ENCODE measurements around the gene UBTD1.
"Not testable (repeated sequence)": the region's sequence is repeated elsewhere in the genome, so short reads cannot be mapped to it uniquely, and the experiment has no call there.

UBTD1 gene

DNA sequence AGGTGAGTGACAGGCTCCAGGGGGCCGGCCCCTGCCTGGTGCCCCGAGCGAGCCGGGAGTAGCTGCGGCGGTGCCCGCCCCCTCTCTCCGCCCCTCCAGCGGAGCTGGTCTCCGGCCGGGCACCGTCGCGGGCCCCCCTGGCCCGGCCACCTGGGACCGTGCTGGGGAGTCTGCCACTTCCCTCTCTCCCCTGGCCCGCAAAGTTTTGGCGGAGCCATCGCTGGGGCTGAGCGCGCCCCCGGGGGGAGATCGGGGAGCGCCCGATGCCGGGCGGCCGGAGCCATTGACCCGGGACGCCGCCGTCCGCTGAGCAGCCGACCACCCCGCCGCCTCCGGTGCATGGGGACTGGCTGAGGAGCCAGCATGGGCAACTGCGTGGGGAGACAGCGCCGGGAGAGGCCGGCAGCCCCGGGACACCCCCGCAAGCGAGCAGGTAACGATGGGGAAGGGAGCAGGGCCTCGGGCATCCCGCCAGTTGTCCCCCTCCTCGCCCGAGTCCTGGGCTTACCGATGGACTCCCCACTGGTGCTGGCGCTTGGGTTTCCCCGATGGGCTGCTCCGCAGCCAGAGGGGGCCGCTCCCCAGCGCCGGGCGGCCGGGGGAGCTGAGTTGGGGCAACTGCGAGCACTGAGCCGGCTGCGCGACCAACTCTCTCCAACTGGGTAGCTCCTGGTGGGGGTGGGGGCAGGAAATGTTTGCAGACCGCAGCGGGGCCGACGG is at the start of gene UBTD1:
TSS of gene UBTD1 (plus strand) at position 84 of the 720 bp plus-strand sequence. CDS start at position 364, 280 bp downstream.
- DNase-seq: no peak

DNA sequence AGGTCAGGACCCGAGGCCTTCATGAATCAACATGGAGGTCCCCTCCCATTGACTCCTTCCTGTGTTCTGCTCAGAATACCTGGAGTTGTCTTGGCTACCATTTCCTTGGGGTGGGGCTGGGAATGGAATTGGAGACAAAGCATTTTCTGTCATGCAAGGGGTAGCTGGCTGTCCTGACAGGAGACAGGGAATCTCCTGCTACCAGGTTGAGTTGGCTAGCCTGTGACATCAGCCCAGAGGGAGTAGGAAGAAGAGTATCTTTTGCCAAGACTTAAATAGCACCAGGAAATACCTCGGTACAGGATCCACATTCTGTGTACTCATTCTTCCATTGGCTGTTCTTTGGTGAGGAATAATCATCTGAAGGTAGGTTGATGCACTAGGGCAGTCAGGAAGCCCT is 47.9 kb upstream of the UBTD1 start:
- DNase-seq: no peak

DNA sequence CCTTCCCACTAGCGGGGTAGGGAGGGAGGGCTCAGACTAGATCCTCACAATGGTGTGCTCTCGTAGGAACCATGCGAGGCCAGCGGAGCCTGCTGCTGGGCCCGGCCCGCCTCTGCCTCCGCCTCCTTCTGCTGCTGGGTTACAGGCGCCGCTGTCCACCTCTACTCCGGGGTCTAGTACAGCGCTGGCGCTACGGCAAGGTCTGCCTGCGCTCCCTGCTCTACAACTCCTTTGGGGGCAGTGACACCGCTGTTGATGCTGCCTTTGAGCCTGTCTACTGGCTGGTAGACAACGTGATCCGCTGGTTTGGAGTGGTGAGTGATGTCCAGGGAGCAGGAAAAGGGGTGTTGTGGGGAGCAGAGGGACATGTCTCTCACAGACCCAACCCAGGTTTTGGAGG is 47.1 kb upstream of the UBTD1 start:
- DNase-seq: no peak

- DNase-seq: no peak
Observed at GRCh38 chr10:97452352-97452751, 46.4 kb upstream of the UBTD1 start.

GRCh38 chr10:97454330-97455036 is 44.2 kb upstream of the UBTD1 start:
- no peak for DNase-seq

GRCh38 chr10:97456034-97456685 is 42.6 kb upstream of the UBTD1 start:
- no peak for DNase-seq

GRCh38 chr10:97456686-97457065 is 42.0 kb upstream of the UBTD1 start:
- no peak for DNase-seq

GRCh38 chr10:97459111-97459510 is 39.6 kb upstream of the UBTD1 start:
- DNase-seq: no peak

DNA sequence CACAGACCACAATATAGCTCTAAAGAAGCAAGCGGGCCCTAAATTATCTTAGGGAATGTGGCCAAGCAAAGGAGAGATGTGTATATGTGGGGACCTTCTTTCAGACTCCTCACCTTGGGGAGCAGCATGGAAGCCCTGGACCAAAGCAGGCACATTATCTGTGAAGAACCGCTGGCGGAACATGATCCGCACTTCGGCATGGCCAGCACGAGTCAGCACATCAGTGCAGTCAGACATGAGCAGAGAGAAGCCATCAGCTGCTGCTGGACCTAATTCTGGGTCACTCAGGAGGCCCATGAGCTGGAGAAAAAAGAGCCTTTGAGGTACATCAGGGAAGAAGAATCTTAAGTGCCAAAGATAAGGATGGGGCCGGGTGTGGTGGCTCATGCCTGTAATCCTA is 38.8 kb upstream of the UBTD1 start:
- DNase-seq: no peak

- no peak for DNase-seq
Observed at GRCh38 chr10:97462309-97462708, 36.4 kb upstream of the UBTD1 start.

DNA sequence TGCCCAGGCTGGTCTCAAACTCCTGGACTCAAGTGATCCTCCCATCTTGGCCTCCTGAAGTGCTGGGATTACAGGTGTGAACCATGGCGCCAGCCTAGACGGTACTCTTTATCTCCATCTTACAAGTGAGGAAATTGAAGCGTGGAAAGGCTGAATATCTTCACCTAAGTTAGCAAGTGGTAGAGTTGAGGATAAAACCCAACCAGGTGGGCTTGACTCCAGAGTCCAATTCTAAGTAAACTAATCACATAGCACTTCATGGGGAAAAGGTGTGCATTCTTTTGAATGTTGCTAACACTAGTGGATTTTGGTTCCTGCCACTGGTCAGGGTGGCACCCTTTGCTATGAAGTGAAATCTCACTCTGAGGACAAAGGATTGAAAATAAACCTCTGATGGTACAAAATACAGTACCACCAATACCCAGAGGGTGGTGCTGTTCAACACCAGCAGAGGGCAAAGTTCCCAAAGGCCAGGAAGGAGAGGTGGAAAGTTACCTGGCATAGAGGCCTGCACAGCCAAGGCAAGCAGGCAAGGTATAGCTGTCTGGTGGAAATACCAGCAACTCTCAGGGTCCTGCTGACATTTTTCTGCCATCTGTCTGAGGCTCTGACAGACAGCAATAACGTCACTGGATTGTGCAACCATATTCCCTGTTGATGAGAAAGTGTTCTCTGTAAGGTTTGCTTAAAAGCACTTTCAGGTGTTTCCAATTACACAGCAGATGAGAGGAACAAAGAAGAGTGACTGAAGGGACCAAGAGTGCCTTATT is 35.2 kb upstream of the UBTD1 start:
- peak; percentile 49 for DNase-seq

- no peak for DNase-seq
Observed at GRCh38 chr10:97464226-97464625, 34.5 kb upstream of the UBTD1 start.

GRCh38 chr10:97465982-97466381 is 32.7 kb upstream of the UBTD1 start:
- DNase-seq: no peak

GRCh38 chr10:97466755-97467154 is 32.0 kb upstream of the UBTD1 start:
- no peak for DNase-seq

DNA sequence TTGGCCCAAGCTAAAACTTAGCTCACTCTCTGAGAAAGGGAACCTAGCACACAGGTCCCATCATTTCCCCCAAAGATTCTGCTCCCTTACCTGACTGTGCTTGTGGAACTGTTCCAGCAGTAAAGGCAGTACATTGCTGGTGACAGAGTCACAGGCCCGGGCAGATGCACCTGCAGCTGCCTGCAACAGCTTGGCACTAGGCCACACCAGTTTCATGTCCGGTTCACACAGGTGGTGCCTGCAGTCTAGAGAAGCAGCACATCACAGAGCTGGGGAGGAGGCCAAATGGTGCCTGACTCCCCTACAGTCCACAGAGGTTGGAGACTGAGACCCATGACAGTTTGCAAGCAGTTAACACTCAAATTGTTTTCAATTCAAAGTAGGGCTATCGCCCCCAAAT is 30.6 kb upstream of the UBTD1 start:
- peak; percentile 93 for DNase-seq

DNA sequence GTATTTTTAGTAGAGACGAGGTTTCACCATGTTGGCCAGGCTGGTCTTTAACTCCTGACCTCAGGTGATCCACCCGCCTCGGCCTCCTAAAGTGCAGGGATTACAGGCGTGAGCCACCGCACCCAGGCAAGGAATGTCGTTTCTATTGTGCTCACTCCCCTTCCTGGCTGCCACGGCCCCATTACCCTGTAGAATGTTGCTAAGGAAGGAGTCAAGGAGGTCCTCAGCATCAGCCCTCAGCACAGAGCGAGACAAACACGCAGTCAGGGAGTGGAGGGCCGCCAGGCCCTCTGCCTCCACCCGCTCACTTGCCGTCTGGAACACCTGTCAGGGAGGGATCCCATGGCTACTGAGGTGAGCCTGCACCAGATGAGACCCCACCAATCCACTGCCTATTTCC is 29.9 kb upstream of the UBTD1 start:
- DNase-seq: not testable (repeated sequence)

DNA sequence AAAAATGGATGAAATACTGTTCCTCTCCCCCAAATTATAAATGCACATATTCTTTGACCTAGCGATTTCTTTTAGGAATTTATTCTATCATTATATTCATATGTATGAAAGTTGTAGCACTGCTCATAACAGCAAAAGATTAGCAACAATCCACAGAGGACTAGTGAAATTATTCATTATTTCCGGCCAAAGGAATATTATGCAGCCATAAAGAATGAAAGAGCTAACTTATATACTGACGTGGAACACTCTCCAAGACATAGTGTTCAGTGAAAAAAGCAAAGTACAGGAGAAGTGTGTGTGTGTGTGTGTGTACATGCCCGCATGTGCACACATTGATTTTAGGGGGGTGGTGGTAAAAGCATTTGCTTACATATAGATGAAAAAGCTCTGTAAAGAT is 23.8 kb upstream of the UBTD1 start:
- DNase-seq: no peak

DNA sequence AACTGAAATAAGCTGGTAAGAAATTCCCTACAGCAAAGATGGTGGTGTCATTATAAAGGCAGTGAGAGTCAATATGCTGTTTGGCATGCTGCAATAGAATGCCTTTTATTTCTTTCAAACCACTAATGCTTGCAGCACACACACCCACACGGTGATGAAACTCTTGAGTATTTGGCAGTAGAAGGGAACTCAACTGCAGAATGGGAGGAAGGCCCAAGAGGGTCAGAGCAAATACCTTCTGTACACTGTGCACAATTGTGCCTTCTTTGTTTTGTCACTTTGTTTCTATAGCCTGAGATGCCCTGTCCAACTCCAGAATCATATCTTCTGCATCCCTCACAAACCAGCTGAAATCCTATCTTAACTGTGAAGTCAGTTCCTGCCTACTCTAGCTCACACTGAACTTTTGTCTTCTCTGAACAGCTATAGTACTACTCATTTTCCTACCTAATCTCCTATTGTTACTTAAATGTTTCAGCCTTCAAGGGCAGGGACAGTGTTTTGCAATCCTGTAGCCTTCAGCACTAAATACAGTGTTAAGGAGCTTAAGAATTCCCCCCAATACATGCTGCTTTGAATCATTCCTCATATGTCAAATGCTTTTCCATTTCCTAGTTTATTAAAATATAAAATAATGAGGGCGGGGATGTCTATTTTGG is 22.7 kb upstream of the UBTD1 start:
- no peak for DNase-seq

DNA sequence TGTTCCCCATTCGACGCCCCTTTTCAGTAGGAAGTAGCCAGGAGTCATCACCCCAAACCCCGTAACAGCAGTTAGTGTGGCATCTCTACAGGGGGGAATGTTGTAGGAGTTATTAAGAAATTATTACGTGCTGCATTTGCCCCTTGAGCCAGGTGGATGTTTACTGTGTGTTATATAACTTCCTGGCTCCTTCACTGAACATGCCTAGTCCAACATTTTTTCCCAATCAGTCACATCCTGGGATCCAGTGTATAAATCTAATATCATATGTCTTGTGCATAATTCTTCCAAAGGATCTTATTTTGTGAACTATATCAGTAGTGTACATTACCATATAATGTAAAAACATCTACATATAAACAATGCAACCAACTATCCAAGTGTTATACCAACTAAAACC is 19.3 kb upstream of the UBTD1 start:
- DNase-seq: not testable (repeated sequence)

DNA sequence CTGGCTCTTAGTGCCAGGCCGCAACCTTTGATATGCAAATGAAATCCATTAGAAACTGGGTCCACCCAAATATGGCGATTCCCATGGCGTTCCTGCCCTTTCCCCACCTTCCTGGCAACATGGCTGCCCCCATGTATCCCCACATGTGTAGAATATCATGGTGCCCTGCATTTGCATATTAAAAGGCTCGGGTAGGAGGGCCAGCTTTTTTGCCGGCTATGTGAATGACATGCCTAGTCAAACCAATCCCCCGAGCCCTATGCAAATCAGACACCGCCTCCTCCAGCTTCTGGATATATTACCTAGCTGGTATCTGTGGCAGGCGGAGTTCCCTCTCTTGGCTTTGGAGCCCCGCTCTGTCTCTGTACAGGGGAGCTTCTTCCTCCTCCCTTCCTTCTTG is 18.8 kb upstream of the UBTD1 start:
- DNase-seq: no peak

- no peak for DNase-seq
Observed at GRCh38 chr10:97481071-97481470, 17.7 kb upstream of the UBTD1 start.

DNA sequence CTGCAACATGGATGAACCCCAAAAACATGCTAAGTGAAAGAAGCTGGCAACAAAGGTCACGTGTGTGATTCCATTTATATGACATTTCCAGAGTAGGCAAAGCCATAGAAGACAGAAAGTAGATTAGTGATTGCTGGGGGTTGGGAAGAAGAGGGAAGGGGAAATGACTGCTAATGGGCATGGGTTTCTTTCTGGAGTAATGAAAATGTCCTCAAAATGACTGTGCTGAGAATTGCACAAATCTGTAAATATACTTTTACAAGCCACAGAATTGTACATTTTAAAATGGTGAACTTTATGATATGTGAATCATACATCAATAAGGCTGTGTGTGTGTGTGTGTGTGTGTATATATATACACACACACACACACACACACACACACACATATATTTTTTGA is 16.3 kb upstream of the UBTD1 start:
- DNase-seq: no peak

DNA sequence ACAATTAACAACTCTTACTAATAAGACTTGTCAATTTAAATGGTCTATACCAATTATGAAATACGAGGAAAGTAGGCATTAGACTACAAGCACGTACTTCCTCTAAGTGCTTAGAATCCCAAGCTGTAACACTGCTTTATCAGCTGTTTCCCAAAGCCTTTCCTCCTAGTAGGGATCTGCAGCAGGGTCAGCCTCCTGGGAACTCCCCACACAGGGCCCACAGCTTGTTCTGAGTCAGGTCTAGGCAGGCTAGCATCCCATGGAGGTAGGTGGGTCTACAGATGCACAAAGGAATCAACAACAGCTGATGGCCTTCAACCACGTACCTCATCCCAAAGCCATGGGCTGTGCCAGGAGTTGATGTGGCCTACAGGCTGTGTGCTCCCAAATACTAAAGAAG is 15.2 kb upstream of the UBTD1 start:
- DNase-seq: no peak
